Epidermal melanocyte (primary cell): ENCODE measurements around the gene PCBP3.
"Not testable (repeated sequence)": the region's sequence is repeated elsewhere in the genome, so short reads cannot be mapped to it uniquely, and the experiment has no call there.

ENCODE experiments used
- DNase-seq: peaks from one replicate; pipeline ENCODE4 v3.0.0; 2011; ENCODE audit warnings: low spot score; ENCODE audit not compliant: insufficient read length

The PCBP3 gene

DNA sequence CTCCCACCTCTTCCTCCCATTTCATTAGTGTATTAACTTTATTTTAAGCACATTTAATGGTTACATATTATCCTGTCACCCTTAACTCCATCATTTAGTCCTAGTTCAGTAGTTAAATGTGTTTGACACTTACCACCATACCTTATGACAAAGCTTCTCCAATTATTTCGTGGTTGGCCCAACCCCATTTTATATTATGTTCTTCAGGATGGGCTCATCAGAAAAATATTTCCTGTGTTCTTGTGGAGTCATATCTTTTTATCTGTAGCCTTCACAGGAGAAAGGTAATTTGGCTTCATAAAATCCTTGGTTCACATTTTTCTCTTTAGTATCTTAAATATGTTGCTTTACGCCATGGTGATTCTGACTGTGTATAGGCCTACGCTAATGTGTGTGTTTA is 195.7 kb downstream of the PCBP3 start:
- DNase-seq, result no peak

DNA sequence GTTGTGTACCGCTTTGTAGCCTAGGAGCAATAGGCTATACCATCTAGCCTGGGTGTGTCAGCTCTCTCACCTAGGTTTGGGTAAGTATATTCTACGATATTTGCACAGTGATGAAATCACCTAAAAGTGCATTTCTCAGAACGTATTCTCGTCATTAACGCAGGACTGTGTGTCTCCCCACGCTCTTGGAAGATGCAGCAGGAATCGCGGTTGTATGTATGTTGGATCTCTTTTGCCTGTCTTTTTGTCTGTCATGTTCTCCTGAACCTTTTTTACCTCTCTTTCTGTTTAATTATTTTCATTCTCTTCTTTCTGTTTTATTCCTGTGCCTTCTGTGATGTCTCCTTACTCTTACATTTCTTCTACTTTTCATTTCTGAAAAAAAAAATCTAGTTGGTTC is 197.5 kb downstream of the PCBP3 start:
- DNase-seq, result no peak

DNA sequence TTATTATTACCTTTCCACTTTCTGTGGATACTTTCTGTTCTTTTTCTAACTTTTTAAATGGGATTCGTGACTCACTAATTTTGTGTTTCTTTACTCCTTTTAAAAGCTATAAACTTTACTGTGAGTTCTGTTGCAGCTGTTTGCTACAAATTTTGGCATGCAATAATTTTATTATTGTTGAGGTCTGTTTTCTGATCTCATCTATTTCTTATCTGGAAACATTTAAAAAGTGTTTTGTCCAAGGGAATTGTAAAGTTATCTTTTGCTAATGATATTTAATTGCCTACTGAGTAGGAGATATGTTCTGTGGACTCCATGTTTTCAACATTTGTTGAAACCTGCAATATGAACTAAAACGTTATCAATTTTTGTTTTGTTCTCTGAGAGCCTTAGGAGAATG is 199.9 kb downstream of the PCBP3 start:
- DNase-seq, result no peak

DNA sequence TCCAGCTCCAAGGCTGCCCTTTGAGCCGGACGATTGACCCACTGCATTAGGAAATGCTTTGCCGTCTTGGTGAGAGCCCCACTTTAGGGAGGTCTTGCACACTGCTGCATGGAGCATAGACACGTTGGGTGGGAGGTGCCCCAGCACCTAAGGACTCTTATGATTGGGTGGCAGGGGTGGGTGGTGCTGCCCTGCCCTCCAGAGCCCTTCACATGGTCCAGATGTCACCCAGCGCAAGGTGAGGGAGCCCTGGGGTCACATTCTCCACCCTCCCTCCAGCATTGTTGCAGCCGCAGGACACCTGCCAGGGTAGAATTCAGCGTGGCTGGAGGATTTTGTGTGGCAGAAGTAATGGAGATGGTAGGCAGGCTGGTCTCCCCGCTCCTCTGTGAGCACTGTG is 200.7 kb downstream of the PCBP3 start:
- DNase-seq, result no peak

DNA sequence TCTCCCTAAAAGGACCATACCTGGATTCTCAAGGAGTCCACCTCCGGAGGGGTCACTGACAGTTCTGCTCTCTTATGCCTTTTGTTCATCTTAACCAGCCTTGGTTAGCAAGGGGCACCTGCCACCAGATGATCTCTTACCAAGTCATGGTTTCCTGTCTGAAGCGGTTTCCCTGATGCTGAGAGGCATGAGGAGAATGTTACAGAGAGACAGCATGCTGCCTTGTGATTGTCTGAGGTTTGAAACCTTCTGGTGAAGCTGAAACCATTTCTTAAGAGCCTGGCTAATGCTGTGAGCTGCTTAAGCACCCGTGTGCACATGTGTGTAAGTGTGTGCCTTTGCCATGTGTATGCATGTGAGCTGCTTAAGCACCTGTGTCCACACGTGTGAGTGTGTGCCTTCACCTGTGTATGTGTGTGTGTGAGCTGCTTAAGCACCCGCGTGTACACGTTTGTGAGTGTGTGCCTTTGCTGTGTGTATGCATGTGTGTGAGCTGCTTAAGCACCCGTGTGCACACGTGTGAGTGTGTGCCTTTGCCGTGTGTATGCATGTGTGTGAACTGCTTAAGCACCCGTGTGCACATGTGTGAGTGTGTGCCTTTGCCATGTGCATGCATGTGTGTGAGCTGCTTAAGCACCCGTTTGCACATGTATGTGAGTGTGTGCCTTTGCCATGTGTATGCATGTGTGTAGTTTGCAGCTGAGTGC is 201.7 kb downstream of the PCBP3 start:
- no peak for DNase-seq

DNA sequence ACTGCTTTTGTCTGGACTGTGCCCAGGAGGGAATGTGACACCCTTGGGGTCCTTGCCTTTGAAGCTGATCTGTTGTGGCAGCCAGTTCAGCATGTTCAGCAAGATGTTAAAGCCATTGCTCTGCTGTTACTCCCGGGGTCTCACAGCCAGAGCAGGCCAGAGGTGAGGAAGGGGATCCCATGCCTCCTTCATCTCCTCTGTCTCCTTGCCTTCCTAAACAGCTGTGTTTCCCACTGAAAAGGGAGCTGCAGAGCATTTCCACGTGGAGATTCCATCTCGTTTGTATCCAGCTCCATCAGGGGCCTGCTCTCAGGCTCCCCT is 202.2 kb downstream of the PCBP3 start:
- DNase-seq, result no peak

DNA sequence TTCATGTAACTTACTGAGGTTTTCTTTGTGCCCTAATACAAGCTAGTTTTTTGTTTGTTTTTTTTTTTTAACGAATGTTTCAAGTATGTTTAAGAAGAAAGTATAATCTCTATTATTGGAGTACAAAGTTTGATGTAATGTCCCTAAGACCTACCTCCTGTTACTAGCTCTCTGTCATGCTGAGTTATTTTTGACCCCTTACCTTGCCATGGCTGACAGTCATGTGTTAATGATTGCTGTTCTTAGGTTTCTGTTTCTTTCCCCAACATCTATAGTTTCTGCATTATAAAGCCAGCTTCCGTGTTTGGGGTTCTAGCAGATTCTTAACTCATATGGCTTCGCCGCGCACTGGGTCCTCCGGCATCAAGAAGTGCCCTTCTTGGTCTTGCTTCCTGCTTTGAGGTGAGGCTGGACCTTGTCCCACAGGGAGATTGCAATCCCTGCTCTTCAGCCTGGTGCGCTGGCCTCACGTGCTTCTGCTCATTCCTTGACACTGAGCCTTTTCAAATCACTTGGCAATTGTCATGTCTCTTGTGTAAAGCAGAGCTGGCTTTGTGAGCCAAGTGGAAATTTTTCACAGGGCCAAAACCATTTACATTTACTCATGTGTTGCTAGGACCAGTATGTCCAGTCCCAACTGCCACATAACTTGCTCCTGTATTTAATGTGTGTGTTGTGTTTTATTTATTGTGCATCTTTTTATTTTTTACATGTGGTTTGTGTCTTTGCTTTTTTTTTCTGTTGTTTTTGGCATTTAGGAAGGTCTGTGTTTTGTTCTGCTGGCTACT is 203.0 kb downstream of the PCBP3 start:
- DNase-seq, result no peak

DNA sequence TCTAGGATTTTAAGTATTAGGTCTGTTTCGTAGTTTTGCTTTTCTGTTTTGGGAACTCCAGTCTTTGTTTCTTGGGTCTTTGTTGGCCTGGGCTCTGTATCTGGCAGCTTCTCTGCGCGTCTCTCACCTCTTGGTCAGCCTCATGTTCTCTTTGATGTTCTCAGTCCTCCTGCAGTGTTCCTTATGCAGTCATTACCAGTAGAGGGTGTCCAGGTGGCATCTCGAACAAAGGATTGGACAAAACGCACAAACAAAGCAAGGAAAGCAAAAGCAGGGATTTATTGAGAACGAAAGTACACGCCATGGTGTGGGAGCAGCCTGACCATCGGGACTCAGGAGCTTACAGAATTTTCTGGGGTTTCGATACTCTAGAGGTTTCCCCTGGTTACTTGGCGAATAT is 204.3 kb downstream of the PCBP3 start:
- DNase-seq, result no peak

DNA sequence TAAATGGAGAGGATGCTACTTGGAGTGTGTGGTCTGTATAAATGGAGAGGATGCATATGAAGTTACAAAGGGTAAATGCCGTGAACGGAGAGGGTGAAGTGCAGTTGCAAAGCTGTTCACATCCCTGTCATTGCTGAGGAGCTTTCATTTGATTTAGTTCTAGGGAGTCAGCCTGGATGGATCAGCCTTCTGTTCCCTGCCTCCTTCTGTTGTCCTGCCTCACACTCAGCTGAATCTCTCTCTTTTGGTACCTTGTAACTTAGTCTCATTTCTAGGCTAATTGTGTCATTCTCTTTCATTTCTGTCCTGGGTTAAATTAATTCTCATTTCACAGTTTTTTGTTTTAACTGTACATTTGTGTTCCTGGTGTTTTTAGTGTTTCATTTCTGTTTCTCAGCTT is 204.8 kb downstream of the PCBP3 start:
- DNase-seq, result no peak

DNA sequence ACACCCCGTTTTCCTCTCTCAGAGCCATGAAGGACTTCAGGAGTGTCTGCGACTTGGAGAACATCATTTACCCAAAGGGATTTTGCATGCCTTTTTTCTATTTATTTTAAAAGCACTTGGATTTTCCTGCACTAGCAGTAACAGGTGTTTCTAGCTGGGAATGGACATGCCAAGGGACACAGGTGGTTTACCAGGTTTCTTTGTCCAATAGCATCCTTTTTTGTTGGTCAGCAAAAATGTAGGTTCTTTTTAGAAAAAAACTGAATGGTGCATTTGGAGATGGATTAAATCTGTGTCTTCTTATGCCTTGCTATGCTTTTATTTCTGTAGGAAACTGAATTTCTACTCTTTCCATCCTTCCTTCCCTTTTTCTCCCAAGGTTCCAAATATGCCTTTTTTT is 205.3 kb downstream of the PCBP3 start:
- no peak for DNase-seq

DNA sequence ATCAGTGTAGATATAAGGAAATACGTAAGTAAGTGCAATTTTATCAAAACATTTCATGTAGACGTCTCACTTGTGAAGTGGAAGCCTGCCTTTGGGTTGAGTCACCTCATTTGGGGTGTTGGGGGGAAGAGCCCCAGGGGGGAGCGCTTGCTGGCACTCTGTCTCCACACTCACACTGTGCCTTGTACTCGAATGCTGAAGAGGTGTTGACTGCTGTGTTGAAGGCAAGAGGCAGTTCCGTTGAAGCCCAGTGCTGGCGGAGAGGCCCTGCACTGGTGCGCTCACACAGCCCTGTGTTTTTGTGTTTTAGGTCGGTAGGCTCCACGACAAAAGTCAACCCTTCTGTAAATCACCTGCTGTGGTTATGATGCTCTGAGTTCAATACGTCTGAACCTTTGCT is 206.1 kb downstream of the PCBP3 start:
- no peak for DNase-seq

DNA sequence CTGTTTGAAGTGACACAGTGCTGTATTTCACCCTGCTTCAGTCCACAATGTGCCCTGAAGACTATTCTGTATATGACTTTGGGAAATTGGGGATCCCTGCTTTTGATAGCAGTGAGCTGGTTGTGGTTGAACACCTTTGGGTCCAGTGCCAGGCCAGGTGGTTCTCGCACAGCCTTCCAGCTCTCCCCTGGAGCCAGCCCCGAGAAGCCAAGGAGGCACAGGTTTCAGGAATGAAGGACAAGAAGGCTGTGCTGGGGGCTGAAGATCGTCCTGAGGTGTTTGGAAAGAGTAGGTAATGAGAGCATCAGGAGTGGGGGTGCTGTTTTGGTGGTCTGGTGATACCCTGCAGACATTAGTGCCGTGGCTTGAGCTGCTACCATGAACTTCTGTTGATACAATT is 206.7 kb downstream of the PCBP3 start:
- no peak for DNase-seq

DNA sequence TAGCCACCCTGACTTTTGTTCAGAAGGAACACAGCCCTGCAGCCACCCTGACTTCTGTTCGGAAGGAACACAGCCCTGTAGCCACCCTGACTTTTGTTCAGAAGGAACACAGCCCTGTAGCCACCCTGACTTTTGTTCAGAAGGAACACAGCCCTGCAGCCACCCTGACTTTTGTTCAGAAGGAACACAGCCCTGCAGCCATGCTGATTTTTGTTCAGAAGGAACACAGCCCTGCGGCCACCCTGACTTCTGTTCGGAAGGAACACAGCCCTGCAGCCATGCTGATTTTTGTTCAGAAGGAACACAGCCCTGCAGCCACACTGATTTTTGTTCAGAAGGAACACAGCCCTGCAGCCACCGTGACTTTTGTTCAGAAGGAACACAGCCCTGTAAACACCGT is 208.9 kb downstream of the PCBP3 start:
- DNase-seq, result not testable (repeated sequence)

DNA sequence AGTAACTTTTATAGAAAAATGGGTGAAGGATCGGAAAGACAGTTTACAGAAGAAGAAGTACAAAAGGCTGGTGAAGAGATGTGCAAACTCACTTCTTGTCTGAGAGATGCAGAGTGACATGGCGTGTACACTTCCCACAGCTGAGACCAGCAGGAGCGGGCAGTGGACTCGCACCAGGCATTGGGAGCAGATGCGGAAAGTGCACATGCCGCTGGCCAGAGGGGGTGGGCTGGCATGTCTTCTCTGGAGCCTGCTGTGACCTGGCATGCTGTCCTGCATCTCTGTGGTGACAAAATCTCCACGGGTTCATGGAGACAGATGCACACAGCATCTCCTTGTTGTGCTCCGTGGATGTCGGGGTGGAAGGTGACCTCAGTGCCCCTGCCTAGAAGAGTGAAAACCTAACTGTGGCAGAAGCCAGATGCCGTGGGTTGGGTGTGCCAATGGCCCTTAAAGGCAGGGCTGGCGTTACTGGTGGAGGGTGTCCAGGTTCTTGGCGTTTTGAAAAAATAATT is 209.4 kb downstream of the PCBP3 start:
- DNase-seq, result no peak

DNA sequence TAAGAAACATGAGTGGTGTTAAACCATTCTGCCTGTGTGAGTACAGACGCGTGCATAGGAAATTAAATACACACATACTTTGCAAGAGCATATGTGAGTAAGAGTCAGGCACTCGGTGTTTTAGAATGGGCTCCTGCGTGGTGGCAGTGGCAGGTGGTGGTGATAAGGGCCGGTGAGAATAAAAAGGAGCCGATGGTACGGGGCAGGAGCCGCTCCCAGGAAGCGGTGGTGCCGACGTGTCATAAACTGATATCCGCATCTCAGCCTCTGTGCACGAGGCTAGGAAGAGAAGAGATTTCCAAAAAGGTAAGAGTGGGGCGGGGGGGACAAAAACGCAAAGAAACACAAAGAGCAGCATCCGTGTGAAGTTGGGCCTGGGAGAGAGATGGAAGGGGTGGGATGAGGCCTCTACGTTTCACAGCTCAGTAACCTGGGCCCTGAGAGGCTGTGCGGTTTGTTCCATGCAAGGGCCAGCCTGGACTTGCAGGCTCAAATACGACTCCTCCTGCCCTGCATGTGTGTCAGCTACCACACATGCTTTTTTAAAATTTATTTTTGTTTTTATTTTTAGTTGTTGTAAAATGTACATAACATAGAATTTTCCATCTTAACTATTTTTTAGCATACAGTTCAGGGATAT is 210.3 kb downstream of the PCBP3 start:
- no peak for DNase-seq

DNA sequence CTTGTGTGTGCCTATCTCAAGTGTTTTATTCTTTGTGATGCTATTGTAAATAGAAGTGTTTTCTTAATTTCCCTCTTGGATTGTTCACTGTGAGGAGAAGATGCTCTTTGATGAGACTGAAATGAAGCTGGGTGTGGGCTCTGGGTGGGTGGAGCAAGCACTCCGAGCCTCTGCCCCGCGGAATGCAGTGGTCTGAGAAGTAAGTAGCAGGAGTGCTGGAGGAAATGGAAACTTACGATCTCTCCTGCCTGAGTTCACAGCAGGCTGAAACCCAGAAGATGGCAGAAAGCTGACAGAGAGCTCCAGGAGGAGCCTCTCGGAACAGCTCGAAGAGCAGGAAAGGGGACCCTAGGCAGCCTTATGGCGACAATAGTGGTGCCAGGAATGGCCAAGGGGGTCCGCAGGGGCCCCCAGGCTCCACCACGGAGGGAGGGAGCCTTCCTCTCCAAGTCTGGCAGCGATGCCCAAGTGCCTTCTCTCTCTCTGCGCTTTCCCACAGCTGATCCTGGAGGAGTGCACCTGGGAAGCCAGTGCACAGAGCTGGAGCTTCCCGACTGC is 211.2 kb downstream of the PCBP3 start:
- DNase-seq, result no peak

DNA sequence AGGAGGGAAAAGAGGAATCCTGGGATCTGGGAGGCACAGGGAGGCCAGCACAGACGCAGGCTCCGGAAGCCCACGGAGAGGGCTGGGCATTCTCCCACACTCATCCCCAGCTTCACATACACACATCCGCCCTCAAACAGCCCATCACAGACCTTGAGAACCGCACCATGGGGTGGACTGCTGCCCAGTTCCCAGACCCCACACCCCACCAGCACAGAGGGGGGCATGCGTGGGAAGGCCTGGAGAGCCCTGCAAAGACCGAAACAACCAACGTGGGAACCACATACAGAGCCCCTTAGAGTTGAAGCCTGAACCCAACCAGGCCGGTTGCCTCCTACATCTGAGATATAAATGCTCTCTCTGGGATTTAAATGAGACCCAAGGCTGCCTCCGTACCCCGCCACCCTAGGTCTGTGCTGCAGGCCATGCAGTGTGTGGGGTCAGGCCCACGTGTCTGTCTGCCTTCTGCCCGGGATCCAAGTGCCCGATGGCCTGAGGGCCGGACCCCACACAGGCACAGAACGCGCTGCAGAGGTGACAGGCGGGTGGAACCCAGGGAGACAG is 211.8 kb downstream of the PCBP3 start:
- DNase-seq, result no peak

DNA sequence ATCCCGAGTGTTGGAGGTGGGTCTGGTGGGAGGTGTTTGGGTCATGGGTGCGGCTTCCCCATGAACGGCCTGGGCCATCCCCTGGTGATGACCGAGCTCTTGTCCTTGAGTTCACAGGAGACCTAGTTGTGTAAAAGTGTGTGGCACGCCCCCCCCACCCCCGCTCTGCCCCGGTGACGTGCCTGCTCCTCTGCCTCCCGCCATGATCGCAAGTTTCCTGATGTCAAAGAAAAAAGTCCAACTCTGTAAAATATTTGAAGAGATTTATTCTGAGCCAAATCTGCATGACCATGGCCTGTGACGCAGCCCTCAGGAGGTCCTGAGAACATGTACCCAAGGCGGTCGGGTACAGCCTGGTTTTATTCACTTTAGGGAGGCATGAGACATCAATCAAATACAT is 212.9 kb downstream of the PCBP3 start:
- DNase-seq, result no peak

DNA sequence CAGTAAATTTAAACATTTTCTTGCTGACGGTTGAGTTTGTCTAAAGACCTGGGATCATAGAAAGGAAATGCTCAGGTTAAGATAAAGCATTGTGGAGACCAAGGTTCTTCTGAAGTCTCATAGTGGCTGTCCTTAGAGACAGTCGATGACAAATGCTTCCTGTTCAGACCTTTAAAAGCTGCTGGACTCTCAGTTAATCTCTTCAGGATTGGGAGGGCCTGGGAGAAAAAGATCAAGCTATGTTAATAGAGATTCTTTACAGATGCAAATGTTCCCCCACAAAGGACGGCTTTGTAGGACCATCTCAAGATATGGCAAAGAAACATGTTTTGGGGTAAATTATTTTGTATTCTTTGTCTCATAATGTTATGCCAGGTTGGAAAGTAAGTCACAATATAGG is 213.4 kb downstream of the PCBP3 start:
- no peak for DNase-seq

DNA sequence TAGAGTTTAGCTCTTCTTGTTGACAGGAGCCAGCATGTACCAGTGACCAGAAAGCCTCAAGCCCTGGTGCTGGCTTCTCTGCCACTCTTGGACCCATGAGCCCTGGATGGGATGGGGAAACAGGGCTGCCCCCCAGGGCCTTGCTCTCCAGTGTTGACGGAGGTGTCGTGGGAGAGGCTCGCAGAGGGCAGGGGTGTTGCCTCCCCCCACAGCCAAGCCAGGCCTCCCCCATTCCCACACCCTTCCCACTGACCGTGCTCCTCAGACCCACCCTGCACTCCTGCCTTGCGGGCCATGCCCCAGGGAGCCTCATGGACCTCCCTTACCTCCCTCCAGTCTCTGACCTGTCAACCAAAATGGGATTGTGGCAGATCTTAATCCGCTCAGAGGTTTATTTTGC is 214.2 kb downstream of the PCBP3 start:
- DNase-seq, result no peak

DNA sequence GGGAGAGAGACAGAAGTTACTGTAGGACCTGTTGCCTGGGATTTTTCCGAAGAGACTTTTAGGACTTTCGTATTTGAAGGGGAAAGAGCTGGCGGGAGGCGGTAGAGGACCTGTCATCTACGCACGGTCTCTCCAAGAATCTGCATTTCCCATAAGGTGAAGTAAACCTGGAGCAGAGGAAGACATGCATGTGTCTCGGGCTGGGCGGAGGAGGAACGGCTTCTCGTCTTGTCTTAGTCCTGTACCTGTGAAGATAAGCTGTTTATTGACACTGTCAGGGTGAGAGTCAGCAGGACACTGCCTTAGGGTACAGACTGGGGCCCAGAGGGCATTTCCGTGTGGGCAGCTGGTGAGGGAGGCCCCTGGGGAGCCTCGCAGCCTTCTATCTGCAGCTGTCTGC is 214.7 kb downstream of the PCBP3 start:
- DNase-seq, result no peak
